Dendritic cell treated with granulocyte-macrophage colony-stimulating factor and Interleukin-4, amounts not matched to agents 40 ng/mL and 50 ng/mL, for 4 days (primary cell): ENCODE measurements around the gene ARMH4.

ENCODE experiments used
- H3K27ac Mint-ChIP-seq: one replicate; pipeline ENCODE4 v1.8.0; 2022; ENCODE audit warnings: mild to moderate bottlenecking, mixed read lengths
- H3K27me3 Mint-ChIP-seq: one replicate; pipeline ENCODE4 v1.8.0; 2022; ENCODE audit warnings: mild to moderate bottlenecking, mixed read lengths
- H3K36me3 Mint-ChIP-seq: one replicate; pipeline ENCODE4 v1.8.0; 2022; ENCODE audit warnings: low read depth, mixed read lengths
- H3K4me1 Mint-ChIP-seq: one replicate; pipeline ENCODE4 v1.8.0; 2022; ENCODE audit warnings: low read depth, mixed read lengths
- H3K4me3 Mint-ChIP-seq: one replicate; pipeline ENCODE4 v1.8.0; 2022; ENCODE audit warnings: mild to moderate bottlenecking, moderate library complexity, mixed read lengths
- H3K9me3 Mint-ChIP-seq: one replicate; pipeline ENCODE4 v1.8.0; 2022; ENCODE audit warnings: mixed read lengths
- intact Hi-C: fragments of 100-400 bp; cut with micrococcal nuclease; formaldehyde crosslinking; loops from one replicate; pipeline ENCODE4 v1.15.0; 2022

ARMH4 gene

DNA sequence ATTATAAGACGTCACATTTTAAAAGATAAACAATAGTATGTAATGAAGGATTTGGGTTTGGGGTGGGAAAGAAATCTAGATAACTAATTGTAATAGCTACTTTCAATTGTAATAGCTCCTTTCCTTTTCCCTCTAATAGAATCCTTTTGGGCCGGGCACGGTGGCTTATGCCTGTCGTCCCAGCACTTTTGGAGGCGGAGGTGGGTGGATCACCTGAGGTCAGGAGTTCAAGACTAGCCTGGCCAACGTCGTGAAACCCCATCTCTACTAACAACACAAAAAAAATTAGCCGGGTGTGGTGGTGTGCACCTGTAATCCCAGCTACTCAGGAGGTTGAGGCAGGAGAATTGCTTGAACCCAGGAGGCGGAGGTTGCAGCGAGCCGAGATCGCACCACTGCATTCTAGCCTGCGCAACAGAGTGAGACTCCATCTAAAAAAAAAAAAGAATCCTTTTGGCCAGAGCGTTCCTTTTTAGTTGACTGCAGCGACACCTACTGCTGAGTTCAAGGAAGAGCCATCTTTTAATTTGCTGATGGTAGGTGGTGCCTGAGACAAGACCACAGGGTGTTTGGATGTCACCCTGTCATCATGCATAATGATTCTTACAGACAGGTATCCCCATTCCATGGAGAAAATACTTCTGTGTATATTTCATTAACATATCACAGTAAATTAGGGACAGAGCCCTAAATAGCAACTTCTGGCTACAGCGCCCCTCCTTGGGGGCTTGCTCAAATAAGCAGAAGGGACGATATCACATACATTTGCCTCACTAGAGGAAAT, 79.5 kb downstream of the ARMH4 start:
- no peaks in the 10 kb centered on the region for H3K36me3 Mint-ChIP-seq
- H3K4me1 Mint-ChIP-seq: peaks cover 19% of the 10 kb centered on the region
- no peaks in the 10 kb centered on the region for H3K27me3 Mint-ChIP-seq
- H3K27ac Mint-ChIP-seq: no peak overlapping the region
- intact Hi-C loops: no loop called here
- H3K9me3 Mint-ChIP-seq: peaks cover 8% of the 10 kb centered on the region
- H3K4me3 Mint-ChIP-seq: peak overlapping the region; percentile 6

DNA sequence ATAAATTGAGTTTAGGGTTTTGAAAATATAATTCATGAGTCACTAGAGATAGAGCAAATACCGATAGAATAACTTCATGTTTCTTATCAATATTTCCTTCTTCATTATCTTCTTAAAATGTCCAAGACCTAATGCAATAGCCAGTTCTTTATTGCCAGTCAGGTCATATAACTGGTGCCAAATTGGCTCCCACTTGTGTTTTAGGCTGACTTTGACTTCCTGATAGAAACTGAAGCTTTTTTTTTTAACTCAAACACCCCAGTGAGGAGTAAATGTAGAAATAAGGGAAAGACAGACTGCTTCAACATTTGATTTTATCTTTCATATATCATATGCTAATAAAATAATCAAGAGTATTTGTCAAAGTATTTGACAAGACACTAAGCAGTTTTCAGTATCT, 80.7 kb downstream of the ARMH4 start:
- no peaks in the 10 kb centered on the region for H3K36me3 Mint-ChIP-seq
- intact Hi-C loops: no loop called here
- peaks cover 8% of the 10 kb centered on the region for H3K9me3 Mint-ChIP-seq
- no peaks in the 10 kb centered on the region for H3K27me3 Mint-ChIP-seq
- H3K27ac Mint-ChIP-seq: no peak overlapping the region
- H3K4me3 Mint-ChIP-seq: no peak overlapping the region
- peaks cover 7% of the 10 kb centered on the region for H3K4me1 Mint-ChIP-seq

DNA sequence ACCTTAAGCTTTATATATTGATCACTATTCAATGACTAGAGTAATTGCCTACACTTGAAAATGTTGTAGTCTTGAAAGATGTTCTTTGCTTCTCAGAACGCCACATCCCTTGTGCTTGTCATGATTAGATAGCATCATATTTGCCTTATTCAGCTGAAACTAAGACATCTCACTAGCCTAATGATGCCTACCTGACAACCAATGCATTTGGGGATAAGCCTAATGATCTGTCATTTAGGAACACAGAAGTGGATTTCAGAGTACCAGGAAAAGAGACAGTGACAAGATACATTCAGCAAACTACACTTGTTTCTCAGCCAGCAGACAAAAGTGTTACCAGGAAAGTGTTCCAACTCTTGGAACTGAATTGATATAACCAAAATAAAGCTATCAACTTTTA, 83.7 kb downstream of the ARMH4 start:
- intact Hi-C loops: no loop called here
- Mint-ChIP-seq H3K9me3 (no peaks in the 10 kb centered on the region), H3K4me1 (no peaks in the 10 kb centered on the region), H3K4me3 (no peak overlapping the region), H3K27me3 (no peaks in the 10 kb centered on the region), H3K27ac (no peak overlapping the region), H3K36me3 (no peaks in the 10 kb centered on the region)

DNA sequence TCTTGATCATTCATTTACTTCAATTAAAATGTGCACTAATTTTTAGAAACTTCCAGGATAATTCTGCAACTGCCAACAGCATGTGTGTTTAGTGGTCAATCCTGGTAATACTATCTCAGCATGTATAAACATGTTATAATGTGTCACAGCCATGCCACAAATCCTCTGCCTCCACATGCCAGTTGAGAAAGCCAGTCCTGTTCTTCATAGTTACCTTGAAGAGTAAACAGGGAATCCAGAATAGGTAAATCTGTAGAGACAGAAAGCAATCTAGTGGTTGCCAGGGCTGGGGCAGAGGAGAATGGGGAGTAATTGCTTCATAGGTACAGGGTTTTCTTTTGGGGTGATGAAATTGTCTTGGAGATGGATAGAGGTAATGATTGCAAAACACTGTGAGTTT, 85.9 kb downstream of the ARMH4 start:
- no peak overlapping the region for H3K4me3 Mint-ChIP-seq
- intact Hi-C loops: no loop called here
- no peak overlapping the region for H3K27ac Mint-ChIP-seq
- H3K27me3 Mint-ChIP-seq: no peaks in the 10 kb centered on the region
- H3K4me1 Mint-ChIP-seq: no peaks in the 10 kb centered on the region
- no peaks in the 10 kb centered on the region for H3K36me3 Mint-ChIP-seq
- no peaks in the 10 kb centered on the region for H3K9me3 Mint-ChIP-seq

DNA sequence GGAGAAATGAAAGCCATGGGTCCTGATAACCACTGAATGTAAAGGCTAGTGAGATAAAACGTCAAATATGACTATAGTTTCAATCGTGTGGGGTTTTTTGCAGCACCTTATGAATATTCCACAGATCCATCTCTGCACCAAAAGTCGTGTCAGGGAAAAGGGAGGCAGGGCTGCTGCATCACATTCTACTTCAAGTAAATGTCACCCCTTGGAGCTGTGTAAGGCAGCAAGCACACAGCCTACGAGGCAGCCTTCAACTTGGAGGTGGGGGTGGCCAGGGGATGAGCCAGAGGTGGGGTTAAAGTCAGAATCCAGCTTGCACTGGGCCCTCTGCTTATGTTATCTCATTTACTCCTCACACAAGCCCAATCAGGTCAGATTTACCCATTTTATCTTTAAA, 90.4 kb downstream of the ARMH4 start:
- Mint-ChIP-seq H3K36me3 (no peaks in the 10 kb centered on the region), H3K4me1 (no peaks in the 10 kb centered on the region), H3K9me3 (no peaks in the 10 kb centered on the region), H3K4me3 (no peak overlapping the region), H3K27ac (no peak overlapping the region), H3K27me3 (no peaks in the 10 kb centered on the region)
- intact Hi-C loops: no loop called here

DNA sequence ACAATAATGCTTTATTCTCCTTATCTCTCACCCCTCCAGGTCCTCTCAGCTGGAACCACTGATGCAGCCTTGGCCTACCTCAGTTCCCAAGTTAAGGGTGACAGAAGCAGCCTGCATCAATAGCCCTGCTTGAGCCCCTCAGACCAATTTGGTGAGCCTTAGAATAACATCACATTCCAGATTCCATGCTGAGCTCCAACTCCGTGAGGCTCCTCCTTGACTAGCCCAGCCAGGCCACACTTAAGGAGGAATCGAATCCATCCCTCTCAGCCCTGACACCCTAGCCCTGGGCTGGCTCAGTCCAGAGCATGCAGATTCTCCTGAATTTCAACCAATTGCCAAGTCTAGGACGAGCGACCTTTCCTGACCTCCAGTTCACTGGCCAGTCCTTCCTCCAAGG, 91.1 kb downstream of the ARMH4 start:
- intact Hi-C loops: no loop called here
- H3K4me1 Mint-ChIP-seq: no peaks in the 10 kb centered on the region
- H3K27me3 Mint-ChIP-seq: no peaks in the 10 kb centered on the region
- H3K9me3 Mint-ChIP-seq: no peaks in the 10 kb centered on the region
- no peaks in the 10 kb centered on the region for H3K36me3 Mint-ChIP-seq
- no peak overlapping the region for H3K27ac Mint-ChIP-seq
- H3K4me3 Mint-ChIP-seq: no peak overlapping the region

DNA sequence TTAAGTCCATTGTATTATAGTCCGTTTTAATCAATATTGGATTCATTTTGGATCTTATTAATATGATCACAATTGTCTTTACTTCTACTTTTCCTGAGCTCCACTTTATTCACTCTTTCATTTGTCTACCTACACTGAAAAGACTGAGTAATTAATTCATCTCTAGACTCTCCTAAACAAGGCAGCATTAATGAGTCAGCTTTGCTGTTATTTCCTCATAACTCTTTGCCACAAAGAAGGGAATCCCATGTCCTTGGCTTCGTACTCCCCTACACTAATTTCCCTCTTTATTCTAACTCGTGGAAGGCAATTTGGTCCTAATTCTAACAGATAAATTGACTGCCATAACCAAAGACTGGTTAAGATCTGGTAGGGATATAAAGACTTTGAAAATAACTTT, 91.9 kb downstream of the ARMH4 start:
- Mint-ChIP-seq H3K36me3 (no peaks in the 10 kb centered on the region), H3K4me1 (no peaks in the 10 kb centered on the region), H3K4me3 (no peak overlapping the region), H3K27ac (no peak overlapping the region), H3K27me3 (no peaks in the 10 kb centered on the region), H3K9me3 (no peaks in the 10 kb centered on the region)
- intact Hi-C loops: no loop called here

DNA sequence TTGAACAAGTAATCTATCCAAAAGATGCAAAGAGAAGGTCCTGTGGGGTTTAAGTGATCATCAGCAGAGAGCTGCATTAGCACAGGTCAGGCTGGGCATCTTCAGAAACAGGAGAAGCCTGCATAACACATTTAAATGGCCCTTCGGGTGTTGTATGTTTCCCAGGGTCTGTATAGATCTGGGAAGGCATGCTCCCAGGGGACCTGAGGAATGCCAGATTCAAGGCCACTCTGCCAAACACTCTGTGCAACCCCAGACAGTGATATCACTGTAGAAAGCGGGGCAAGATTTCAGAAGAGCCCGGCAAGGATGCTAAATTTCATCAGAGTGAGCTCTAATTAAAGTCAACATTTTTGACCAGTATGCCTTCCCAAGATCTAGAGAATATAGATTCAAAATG, 92.9 kb downstream of the ARMH4 start:
- H3K36me3 Mint-ChIP-seq: no peaks in the 10 kb centered on the region
- intact Hi-C loops: no loop called here
- H3K27ac Mint-ChIP-seq: no peak overlapping the region
- H3K4me3 Mint-ChIP-seq: no peak overlapping the region
- H3K9me3 Mint-ChIP-seq: no peaks in the 10 kb centered on the region
- H3K27me3 Mint-ChIP-seq: no peaks in the 10 kb centered on the region
- H3K4me1 Mint-ChIP-seq: no peaks in the 10 kb centered on the region

DNA sequence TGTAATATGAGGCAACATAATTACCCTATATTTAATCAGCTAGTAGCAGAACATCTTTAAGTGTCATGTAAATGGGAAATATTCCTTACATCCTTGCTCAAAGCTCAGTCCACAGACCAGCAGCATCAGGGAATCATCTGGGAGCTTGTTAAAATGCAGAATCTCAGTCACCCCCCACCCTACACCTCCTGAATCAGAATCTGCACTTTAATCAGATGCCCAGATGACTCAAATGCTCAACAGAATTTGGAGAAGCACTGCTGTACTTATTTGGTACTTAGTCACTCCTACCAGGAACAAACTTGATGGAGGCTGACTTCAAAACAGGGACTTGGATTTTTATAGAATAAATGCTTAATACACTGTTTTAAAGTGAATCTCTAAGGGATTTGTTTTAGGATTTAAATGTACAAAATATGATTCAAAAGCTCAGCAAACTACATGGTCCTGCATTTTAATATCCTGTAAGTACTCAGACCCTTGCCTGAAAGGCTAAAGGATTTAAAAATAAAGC, 96.5 kb downstream of the ARMH4 start:
- intact Hi-C loops: no loop called here
- Mint-ChIP-seq H3K4me3 (no peak overlapping the region), H3K9me3 (no peaks in the 10 kb centered on the region), H3K36me3 (no peaks in the 10 kb centered on the region), H3K4me1 (no peaks in the 10 kb centered on the region), H3K27ac (no peak overlapping the region), H3K27me3 (no peaks in the 10 kb centered on the region)

DNA sequence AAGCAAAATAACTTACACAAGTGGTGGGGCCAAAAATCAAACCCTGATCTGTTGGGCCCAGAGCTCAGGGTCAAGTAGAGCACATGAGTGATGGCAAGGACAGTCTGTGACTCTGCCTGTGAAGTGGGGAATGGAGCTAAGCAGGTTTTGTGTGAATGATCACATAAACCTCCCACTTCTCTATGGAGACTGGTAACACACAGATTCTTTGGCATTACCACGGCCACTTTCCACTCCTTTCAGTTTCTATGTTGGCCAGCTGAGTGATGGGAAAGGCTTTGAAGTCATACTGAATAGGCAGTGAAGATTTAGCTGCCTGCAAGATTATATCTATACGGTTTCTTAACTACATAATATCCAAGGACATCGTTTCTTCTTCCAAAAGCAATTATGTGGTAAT, 97.9 kb downstream of the ARMH4 start:
- Mint-ChIP-seq H3K4me3 (no peak overlapping the region), H3K9me3 (no peaks in the 10 kb centered on the region), H3K4me1 (no peaks in the 10 kb centered on the region), H3K27me3 (no peaks in the 10 kb centered on the region), H3K27ac (no peak overlapping the region), H3K36me3 (no peaks in the 10 kb centered on the region)
- intact Hi-C loops: no loop called here

DNA sequence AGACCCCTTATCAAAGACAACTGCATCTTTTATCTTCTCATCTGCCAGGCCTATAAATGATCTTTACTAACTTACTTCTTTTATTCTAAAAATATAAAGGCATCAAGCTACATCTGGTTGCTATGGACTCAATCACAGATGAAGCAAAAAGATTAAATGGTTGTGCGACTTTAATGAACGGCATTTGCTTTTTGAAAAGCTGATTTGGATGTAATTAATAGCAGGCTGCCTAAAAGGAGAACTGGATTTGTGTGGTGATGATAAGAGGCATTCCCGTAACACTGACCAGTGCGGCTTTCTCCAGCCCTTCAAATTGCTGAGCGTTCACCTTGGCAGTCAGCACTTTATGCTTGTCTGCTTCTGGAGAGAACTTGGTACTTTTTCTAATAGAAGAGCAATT, 103.8 kb downstream of the ARMH4 start:
- Mint-ChIP-seq H3K9me3 (peaks cover 9% of the 10 kb centered on the region), H3K4me1 (no peaks in the 10 kb centered on the region), H3K27ac (no peak overlapping the region), H3K4me3 (no peak overlapping the region), H3K36me3 (no peaks in the 10 kb centered on the region), H3K27me3 (no peaks in the 10 kb centered on the region)
- intact Hi-C loops: no loop called here

DNA sequence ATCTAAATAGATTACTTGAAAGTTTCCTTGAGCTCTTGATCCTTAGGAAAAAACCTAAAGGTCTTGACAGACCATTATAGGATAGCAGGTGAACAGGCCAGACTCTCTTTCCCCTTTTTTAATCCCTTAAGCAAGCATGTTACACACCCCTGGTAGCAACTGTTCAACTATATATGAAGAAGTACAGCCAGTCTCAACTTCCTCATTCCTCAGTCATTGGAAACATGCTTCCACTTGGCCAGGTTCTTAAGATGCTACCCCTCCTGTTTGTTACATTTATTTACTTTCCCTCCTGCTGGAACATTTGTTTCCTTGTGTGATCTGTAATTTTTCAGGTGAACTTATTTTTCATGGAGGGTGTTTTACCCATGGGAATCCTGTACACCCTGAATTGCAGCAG, 124.1 kb downstream of the ARMH4 start:
- no peak overlapping the region for H3K27ac Mint-ChIP-seq
- intact Hi-C loops: no loop called here
- H3K36me3 Mint-ChIP-seq: no peaks in the 10 kb centered on the region
- no peaks in the 10 kb centered on the region for H3K27me3 Mint-ChIP-seq
- H3K9me3 Mint-ChIP-seq: no peaks in the 10 kb centered on the region
- no peak overlapping the region for H3K4me3 Mint-ChIP-seq
- no peaks in the 10 kb centered on the region for H3K4me1 Mint-ChIP-seq

DNA sequence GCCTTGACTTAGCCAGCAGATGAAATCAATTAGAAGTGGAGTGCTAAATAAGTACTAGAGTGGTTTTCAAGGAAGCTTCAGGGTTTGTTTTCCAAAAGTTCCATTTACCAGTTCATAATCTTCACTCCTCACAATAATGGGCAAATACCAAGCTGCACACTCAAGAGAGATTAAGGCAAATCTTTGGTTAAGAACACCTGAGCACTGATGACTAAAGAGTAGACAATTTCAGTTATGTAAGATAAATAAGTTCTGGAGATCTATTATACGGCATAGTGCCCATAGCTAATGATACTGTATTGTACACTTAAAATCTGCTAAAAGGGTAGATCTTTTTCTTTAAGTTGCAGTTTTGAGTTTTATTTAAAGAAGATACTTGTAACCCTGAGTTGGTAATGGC, 125.0 kb downstream of the ARMH4 start:
- H3K9me3 Mint-ChIP-seq: no peaks in the 10 kb centered on the region
- no peaks in the 10 kb centered on the region for H3K27me3 Mint-ChIP-seq
- no peak overlapping the region for H3K27ac Mint-ChIP-seq
- no peak overlapping the region for H3K4me3 Mint-ChIP-seq
- no peaks in the 10 kb centered on the region for H3K36me3 Mint-ChIP-seq
- H3K4me1 Mint-ChIP-seq: no peaks in the 10 kb centered on the region
- intact Hi-C loops: no loop called here

DNA sequence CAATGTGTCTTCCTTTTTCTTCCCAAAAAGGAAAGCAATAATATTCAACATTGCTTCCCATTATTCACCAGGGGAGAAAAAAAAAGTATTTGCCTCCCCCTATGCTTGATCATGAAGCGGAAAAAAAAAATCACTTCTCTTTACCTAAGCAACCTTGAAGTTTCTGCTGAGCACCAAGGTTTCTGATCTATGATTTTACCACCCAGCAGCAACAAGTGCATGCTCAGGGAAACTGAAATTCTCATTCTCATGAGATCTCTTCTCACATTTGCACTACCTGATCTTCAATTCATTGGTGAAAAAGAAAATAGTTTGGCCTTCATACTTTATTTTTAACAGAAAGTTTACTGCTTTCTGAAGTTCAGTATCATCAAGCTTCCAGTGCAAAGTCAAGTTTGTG, 125.8 kb downstream of the ARMH4 start:
- intact Hi-C loops: no loop called here
- H3K4me1 Mint-ChIP-seq: no peaks in the 10 kb centered on the region
- H3K4me3 Mint-ChIP-seq: no peak overlapping the region
- no peaks in the 10 kb centered on the region for H3K27me3 Mint-ChIP-seq
- H3K9me3 Mint-ChIP-seq: no peaks in the 10 kb centered on the region
- H3K27ac Mint-ChIP-seq: no peak overlapping the region
- no peaks in the 10 kb centered on the region for H3K36me3 Mint-ChIP-seq

DNA sequence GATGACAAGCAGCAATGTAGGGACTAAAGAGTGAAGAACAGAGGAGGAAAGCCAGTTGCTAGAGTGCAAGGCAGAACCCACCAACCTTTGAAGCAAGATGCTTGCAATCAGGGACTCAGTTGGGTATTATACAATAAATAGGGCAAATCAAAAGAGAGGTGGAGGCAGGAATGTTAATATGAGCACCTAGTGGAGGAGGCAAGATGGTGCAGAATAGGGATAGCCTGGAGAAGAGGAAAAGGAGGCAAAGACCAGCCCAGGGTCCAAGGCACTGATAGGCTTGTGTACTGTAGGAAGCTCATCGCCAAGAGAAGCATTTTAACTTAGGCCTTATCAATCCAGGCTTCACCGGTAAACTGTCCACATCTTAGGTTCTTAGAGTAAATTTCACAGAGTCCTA, 137.2 kb downstream of the ARMH4 start:
- Mint-ChIP-seq H3K4me3 (no peak overlapping the region), H3K27ac (no peak overlapping the region), H3K27me3 (no peaks in the 10 kb centered on the region), H3K4me1 (no peaks in the 10 kb centered on the region), H3K36me3 (no peaks in the 10 kb centered on the region), H3K9me3 (no peaks in the 10 kb centered on the region)
- intact Hi-C loops: no loop called here
